Measurements from ENCODE around the gene PHETA1.

PHETA1 gene, protein sequence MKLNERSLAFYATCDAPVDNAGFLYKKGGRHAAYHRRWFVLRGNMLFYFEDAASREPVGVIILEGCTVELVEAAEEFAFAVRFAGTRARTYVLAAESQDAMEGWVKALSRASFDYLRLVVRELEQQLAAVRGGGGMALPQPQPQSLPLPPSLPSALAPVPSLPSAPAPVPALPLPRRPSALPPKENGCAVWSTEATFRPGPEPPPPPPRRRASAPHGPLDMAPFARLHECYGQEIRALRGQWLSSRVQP

DNA sequence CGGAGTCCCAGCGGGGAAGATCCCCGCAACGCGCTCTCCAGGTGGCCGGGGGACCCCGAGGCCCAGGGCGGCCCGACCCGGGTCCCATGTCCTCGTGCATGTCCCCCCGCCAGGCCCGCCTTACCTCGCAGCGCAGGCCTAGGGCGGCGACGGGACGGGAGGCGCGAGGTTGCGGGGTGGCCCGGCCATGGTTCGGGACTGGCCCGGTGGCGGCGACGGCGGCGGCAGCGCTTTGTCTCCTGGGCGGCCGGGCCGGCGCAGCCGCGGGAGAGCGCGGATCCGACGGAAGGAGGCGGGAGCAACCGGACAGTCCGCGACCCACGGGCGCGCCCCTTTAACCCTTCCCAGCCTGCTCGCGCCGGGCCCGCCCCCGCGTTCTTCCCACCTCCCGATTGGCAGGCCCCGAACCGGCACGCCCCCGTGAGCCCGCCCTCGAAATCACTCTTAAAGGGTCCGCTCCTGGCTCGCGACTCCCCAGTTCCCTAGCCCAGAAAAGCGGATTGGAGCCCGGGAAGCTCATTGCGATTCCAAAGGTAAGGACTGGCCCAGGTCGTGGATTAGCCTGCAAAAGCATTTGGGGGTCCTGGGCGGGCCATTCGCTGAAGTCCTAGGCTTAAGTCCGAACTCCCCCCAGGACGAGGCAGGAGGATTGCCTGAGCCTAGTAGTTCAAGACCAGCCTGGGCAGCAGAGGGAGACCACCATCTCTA is at the start of gene PHETA1:
PHETA1 (minus strand) TSS at position 308 of the 708 bp plus-strand sequence. CDS start 5,668 bp downstream, outside the sequence.
- DNase-seq (ENCODE audit: low read depth in 2 of 2), result peak; percentile 18 to 75

DNA sequence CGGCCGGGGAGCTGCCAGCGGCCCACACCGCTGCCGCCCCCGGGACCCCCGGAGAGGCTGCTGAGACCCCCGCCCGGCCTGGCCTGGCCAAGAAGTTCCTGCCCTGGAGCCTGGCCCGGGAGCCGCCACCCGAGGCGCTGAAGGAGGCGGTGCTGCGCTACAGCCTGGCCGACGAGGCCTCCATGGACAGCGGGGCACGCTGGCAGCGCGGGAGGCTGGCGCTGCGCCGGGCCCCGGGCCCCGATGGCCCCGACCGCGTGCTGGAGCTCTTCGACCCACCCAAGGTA is 49.6 kb upstream of the PHETA1 start:
- DNase-seq (ENCODE audit: low read depth in 2 of 2), result no peak

DNA sequence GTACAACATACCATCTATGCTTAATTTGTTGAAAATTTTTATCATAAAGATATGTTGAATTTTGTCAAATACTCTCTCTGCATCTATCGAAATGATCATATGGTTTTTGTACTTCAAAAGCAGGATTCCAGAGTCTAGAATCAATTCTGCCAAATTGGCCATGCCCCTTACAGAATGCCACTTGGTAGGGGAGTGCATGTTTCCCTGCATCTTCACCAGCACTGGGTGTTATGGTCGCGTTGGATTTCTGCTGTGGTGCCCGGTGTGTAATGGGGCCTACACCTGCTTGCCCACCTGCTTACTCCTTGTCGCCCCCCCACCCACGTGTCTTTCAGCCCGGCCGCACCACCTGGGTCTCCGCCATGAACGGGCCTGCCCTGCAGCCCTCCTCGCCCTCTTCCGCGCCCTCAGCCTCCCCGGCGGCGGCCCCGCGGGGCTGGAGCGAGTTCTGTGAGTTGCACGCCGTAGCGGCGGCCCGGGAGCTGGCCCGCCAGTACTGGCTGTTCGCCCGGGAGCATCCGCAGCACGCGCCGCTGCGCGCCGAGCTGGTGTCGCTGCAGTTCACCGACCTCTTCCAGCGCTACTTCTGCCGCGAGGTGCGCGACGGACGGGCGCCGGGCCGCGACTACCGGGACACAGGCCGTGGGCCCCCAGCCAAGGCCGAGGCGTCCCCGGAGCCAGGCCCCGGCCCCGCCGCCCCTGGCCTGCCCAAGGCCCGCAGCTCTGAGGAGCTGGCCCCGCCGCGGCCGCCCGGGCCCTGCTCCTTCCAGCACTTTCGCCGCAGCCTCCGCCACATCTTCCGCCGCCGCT is 49.1 kb upstream of the PHETA1 start:
- no peak for DNase-seq (ENCODE audit: low read depth in 2 of 2)

DNA sequence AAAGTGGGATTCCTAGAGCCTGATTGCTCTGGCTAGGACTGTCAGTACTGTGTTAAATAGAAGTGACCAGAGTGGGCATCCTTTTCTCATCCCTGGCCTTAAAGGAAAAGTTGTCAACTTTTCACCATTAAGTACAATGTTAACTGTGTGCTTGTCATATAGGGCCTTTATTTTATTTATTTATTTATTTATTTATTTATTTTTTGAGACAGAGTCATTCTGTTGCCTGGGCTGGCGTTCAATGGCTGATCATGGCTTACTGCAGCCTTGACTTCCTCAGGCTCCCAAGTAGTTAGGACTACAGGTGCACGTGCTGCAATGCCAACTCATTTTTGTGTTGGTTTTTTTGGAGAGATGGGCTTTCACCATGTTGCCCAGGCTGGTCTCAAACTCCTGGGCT is 48.4 kb upstream of the PHETA1 start:
- no peak for DNase-seq (ENCODE audit: low read depth in 2 of 2)

DNA sequence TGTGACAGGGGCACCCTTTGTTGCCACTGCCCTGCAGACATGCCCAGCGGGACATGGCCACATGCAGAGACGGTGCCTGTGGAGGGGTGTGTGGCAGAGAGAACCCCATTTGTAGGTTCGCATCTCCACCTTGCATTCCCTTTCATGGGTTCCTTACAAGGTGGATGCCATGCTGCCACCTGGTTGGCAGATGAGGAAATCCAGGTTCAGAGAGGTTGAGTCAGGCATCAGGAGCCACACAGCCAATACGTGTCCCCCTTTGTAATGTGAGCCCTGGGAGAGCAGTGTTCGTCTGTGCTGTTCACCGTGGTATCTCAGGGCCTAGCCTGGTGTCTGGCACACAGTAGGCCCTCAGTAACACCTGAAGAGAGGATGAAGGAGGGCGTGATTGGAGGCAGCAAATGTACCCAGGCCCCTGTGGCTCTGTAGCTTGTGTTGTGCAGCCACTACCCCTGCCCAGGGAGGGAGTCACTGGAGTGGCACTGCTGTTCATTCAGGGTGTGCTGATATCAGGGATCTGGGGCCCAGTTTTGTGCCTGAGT is 45.9 kb upstream of the PHETA1 start:
- DNase-seq (ENCODE audit: low read depth in 2 of 2), result no peak

DNA sequence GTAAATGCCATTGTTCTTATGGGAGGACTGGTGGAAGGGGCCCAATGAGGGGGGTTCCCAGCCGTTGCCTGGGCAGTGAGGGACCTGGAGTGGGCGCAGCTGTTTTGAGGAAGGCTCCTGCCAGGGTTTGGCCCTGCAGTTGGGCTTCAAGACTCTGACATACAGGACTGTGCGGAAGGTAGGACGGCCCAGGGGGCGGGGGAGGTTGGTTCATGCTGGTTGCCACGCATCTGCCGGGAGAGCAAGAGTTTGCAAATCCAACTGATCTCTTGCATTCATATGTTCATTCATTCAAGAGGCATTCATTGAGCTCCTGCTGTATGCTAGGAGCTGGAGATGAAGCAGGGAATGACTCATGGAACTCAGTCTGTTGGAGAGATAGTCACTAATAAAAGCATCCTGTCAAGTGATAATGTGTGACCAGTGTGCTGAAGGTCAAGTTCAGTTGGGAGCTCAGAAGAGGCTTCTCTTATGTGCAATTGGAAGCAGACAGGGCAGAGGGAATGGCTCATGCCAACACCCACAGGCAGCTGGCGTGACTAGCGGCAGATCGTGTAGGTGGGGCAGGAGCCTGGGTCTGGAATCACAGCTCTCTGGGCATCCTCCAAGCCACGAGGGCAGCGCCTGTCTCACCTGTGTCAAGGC is 44.7 kb upstream of the PHETA1 start:
- DNase-seq (ENCODE audit: low read depth in 2 of 2), result no peak

DNA sequence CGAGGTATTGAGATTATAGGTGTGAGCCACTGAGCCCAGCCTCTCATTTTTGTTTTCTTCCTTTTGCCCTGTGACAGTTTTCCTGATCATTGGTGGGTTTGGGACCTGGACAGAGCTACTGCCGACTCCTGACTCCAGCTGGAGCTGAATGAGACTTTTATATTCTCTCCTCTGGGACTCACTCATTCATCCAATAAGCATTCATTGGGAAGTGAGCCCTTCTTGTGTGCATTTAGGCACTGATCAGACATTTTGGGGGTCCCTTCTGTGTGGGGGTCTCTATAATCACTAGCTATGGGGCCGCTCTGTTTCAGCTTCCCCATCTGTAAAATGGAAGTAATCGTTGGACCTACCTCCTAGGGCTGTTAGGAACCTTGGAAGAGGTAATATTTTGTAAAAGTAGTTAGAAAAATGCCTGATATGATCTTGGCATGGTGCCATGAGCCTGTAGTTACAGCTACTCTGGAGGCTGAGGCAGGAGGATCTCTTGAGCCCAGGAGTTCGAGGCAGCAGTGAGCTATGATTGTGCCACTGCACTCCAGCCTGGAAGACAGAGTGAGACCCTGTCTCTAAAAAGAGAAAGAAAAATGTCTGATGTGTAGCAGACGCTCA is 44.0 kb upstream of the PHETA1 start:
- DNase-seq (ENCODE audit: low read depth in 2 of 2), result no peak

DNA sequence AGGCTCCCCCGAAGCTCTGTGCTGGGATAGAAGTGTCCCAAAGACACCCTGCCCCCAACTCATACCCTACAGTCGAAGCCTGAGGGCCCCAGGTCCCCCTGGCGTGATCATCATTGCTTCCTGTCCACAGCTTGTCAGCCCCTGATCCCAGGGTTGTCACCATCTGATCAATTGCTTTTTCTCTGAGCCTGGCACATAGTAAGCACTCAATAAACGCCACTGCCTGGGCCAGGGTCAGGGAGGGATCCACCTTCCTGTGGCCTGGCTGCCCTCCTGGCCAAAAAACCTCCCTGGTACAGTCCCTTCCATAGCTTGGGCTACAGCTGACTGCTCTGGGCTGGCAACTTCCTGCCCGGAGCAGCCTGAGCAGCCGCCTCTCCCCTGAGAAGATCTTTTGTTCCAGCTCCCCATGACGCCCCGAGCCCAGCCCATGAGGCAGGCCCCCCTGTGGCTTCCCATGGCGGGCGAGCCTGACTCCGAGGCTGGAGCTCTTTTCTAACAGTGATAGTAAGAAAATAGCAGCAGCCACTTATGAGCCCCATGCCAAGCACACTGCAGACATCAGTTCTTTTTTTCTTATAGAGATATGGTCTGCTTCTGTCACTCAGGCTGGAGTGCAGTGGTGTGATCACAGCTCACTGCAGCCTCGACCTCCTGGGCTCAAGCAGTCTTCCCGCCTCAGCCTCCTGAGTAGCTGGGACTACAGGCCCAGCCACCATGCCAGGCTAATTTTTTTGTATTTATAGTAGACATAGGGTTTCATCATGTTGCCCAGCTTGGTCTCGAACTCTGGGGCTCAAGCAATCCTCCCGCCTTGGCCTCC is 43.3 kb upstream of the PHETA1 start:
- DNase-seq (ENCODE audit: low read depth in 2 of 2), result no peak

DNA sequence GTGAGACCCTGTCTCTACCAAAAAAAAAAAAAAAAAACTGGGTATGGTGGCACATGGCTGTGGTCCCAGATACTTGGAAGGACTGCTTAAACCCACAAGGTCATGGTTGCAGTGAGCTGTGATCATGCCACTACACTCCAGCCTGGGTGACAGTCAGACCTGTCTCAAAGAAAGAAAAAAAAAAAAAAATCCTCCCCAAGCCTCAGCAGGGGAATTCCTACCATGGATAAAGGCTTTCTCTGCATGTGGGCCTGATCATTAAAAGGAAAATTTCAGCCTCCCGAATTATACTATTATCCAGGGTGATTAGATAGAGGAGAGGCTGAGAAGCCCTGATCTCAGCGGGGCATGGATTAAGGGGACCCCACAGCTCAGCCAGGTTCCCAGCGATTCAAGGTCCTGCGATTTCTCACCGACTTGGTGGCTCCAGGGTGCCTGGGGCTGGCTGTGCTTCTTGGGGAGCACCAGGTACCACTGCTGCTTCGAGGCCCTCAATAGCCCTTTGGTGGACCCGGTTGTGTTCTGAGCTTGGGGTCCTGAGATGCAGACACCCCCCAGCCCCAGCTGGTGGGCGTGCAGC is 42.4 kb upstream of the PHETA1 start:
- no peak for DNase-seq (ENCODE audit: low read depth in 2 of 2)

DNA sequence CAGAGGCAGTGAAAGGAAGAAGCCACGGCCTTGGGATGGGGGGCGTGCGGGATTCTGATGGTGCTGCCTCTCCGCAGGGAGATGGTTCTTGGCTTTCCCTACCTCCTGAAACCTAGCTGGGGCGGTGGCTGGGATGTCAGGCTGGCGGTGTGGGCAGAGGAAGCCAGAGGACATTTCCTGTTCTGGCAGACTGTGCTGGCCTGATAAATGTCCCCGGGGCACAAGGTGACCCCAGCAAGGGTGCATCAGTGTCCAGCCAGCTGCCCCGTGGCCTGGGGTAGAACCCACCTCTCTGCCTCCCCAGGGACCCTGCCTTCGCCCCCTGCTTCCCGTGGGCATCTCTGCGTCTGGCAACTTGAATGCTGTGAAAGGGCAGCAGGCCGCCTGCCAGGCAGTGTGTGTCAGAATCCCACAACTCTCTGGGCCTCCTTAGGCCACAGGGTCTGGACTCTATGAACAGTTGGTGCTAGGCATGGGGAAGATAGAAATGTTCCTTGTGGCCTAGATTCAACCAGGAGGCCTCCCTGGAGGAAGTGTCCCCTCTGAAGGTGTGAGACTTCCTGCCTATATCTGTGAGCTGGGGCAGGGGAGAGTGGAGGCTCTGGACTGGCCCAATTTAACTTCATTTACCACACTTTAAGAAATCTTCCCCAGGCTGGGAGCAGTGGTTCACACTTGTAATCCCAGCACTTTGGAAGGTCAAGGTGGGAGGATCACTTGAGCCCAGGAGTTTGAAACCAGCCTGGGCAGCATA is 41.7 kb upstream of the PHETA1 start:
- no peak for DNase-seq (ENCODE audit: low read depth in 2 of 2)

DNA sequence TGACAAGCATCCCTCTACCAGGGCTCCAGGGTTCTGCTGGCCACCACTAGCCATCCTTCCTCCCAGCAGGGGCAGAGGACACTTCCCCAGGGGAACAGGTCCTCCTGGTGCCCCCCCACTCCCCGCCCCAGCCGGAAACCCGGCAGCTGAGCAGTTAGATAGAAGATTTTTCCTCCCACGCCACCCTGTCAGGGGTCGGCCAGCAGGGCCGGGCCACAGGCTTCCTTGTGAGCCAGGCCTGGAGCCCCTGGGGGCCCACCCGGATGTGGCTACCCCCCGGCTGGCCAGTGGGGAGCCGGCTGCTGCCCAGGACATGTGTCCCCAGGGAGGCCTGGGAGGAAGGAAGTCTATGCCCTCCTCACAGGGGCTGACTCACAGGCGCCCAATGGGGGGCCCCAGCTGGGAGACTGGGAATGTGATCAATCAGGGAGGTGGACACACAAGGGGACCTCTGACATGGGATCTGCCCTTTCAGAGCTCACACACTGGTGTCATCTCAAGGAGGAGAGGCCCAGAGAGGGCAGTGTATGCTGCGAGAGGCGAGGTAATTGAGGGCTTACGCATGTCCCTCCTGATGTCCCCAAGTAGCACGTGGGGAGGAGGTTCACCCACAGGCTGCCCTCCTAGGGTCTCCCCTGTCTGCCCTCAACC is 41.0 kb upstream of the PHETA1 start:
- no peak for DNase-seq (ENCODE audit: low read depth in 2 of 2)

DNA sequence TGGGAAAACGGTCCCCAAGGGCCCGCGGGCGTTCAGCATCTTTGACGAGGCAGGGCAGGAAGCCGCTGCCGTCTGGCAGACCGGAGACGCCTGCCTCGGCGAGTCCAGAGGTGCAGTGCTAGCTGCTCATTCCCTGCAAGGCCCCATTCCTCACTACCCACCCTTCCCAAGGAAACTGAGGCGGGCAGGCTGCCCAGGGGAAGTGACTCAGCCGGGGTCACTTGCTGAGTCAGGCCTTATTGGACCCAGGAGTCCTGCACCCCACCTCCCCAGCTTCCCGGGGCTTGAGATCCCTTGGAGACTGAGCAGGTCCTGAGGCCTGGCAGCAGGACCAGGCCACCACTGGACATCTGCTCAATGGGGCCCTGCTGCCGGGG is 40.5 kb upstream of the PHETA1 start:
- DNase-seq (ENCODE audit: low read depth in 2 of 2), result no peak

DNA sequence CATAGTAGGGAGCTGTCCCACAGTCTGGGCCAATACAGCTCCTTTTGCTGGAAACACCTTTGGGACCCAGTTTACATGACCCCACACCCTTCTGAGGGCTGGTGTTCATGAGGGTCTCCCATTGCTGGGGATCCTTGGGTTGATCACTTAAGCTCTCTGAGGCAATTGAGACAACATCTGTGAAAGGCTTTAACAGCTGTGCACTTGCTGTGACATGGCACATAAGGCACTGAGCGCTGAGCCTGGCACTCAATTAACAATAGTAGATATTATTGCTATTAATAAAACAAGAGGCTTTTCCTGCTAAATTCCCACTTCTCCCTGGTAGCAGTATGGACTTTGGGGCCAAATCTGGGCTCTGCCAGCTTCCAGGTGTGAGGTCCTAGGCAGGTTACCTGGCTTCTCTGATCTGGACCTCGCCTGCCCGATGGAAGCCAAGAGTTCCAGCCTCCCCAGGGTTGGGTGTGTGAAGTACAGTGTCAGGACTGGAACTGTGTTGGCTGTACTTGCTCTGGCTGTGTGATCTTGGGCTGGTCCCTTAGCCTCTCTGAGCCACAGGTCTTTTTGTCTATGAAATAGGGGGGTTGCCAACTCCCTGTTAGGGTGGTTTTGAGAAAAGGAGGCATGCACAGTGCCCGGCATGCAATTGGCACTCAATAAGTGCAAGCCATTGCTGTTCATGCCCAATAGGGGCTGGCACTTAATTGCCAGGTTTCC is 39.9 kb upstream of the PHETA1 start:
- no peak for DNase-seq (ENCODE audit: low read depth in 2 of 2)

DNA sequence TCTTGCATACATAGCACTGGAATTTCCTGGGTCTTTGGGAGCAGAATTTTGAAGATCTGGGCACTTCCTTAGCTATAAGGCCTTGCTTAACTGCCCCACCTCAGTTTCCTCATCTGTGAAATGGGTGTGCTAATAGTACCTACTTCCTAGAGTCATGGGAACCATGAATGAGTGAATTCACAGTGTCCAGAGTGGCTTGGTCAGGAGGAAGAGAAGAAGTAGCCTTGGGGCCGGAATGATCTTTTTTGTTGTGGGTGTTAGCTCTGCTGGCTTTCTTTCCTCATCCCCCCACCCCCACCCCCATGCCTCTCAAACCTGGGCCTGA is 39.2 kb upstream of the PHETA1 start:
- no peak for DNase-seq (ENCODE audit: low read depth in 2 of 2)

DNA sequence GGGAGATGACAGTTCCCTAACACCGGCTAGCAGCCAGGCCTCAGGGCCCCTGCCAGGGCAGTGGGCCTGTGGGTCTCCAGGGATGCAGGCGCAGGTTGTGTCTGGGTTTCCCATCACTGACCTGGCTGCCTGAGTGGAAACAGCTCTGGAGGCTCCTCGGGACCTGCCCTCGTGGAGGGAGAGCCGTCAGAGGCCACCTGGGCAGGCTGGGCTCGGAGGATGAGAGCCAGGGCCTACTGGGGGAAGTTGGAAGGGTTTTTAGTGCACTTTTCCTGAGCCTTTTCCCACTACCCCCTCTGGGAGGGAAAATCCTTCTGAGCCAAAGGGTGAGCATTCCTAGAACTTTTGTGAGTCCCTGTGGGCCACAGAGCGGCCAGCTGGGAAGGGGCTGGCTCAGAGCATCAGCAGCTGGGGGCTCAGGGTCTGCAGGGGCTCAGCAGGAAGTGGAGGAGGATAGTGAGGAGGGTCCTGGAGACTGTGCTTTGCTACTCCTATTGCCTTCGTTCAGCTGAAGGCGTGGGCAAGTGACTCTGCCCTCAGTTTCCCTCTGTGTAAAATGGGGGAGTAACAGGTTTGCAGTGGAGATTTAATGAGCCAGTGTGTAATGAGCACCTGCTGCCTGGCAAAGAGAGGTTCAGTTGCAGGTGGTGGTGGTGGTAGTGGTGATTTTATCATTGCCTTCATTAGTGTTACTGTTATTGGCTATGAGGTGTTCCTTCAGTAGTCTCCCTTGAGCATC is 38.7 kb upstream of the PHETA1 start:
- no peak for DNase-seq (ENCODE audit: low read depth in 2 of 2)

DNA sequence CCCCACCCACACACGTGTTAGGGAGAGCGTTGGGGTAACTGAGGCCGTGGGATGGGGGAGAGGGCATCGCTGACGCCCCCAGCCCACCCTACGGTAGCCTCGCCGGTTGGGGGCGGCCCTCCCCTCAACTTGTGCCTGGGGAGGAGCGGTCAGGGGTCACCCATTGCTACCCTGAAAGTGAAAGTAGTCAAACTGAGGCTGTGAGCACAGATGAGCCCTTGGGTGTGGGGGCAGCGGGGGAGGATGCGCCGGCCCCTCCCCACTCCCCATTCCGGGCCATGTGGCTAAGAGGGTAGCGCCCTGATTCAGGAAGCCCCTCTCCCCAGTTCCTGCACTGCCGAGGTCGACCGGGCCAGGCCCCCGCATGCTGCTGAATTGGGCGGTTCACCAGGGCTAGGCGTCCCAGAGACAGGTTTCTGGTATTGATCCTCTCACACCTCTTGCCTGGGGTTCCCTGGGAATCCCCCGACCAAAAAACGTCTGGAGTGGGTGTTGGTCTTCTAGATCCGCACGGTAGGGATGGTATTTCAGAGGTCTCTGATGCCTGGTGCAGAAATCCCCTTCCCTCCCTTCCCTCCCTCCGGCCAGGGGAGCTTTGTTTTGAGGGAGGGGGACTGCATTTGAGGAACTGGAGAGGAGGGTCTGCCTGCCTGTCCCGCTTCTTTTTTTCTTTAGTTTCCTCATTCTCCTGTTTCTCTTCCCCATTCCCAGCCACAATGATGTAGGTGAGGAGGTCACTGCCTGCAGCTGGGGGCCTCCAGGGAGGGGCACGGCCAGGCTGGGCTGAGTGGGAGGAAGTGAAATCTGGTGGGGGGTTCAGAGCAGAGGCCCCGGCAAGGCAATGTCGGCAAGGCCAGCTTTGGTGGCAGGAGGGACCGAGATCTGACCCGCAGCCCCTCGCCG is 37.8 kb upstream of the PHETA1 start:
- no peak for DNase-seq (ENCODE audit: low read depth in 2 of 2)

DNA sequence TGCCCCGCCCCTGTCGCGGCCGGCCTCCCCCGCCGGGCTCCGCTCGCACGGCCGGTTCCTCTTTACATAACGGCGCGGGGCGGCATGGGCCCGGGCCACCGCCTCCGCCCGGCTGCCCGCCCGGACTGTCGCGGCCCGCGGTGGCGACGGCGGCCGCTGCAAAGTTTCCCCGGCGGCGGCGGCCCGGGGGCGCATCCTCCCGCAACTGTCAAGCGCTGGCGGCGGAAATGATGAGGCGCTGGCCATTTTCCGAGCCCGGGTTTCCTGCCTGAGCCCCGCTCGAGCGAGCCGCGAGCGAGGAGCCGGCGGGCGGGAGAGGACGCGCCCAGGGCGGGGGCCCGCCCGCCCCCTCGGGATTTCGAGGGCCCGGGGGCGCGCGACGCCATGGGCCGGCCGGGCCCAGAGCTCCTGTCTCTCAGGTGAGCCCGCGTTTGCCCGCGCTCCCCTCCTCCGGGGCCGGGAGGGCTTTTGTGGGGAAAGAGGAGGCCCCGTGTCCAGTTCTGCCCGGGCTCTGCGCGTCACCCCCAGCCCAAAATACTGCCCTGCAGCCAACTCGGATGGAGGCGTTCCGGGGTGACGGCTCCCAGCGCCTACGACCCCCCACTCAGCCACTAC is 37.1 kb upstream of the PHETA1 start, which contains the start of gene SH2B3:
SH2B3 (plus strand) TSS at position 65 of the 615 bp plus-strand sequence. CDS start 12,223 bp downstream, outside the sequence.
- DNase-seq (ENCODE audit: low read depth in 2 of 2), result peak in 1 of 2 donors; percentile 48
